ENCODE data around the gene FRS2. TPM values are rescaled to one million over a fixed set of nuclear protein-coding genes. Genes with fewer than 3 reads are reported as not detected.

The FRS2 gene
- total and polyA plus RNA-seq, 10 of the 15 experiments (the other 5 are each of a cell fraction or from before 2014, with no cell fraction given) = 1.1 to 13.1 (median 5.9) TPM

GRCh38 chr12:69502345-69503081 is 32.3 kb downstream of the FRS2 start:
- ChIA-PET POLR2A (interaction anchor here (0.6 to 1.3 kb wide), 2 partner anchors 22 to 25 kb away, joined by 4 read pairs; no protein-coding TSS in a partner anchor), SMC1A (ENCODE audit: uncharacterized antibody, unreplicated experiment) (interaction anchor here (0.9 to 2.2 kb wide), 6 partner anchors 9 to 68 kb away, joined by 3 to 9 read pairs (median 3); no protein-coding TSS in a partner anchor), RAD21 (ENCODE audit: unreplicated experiment) (no interaction called here), CTCF (interaction anchor here (0.6 to 1.4 kb wide), 4 partner anchors 8 to 135 kb away, joined by 3 to 4 read pairs (median 3); no protein-coding TSS in a partner anchor)
- H3K79me2 ChIP-seq (ENCODE audit: control insufficient read depth, insufficient read depth, low read length) = peaks cover 54% of the 10 kb centered on the region
- no peak overlapping the region for H3K9ac ChIP-seq (ENCODE audit: control insufficient read depth, insufficient read depth, low read length)
- no peak overlapping the region for H2AFZ ChIP-seq (ENCODE audit: control insufficient read depth, low read depth, low read length)
- no peak overlapping the region for H3K4me2 ChIP-seq (ENCODE audit: control insufficient read depth, insufficient read depth)
- intact Hi-C loops (cut with micrococcal nuclease; ENCODE audit: unreplicated experiment) = no loop called here
- in situ Hi-C loops (cut with MboI) = no loop called here
- no peaks in the 10 kb centered on the region for H4K20me1 ChIP-seq (ENCODE audit: control insufficient read depth, insufficient read depth)
- ATAC-seq (no peak), FAIRE-seq (no peak), DNase-seq (ENCODE audit: low read depth, low spot score) (no peak)
- H3K36me3 ChIP-seq (ENCODE audit: control insufficient read depth in 2 of 2, insufficient read depth in 2 of 2, low read length in 1 of 2) = no peaks in the 10 kb centered on the region
- H3K4me1 ChIP-seq (ENCODE audit: control insufficient read depth, insufficient read depth, low read length) = peaks cover 5% of the 10 kb centered on the region; the same call in 1 of the 2 replicates
- BruUV-seq (replicated peaks) = no TSS peak
- no peak overlapping the region for H3K27ac ChIP-seq (ENCODE audit: control insufficient read depth, insufficient read depth)
- over 99% methylated on average over 8 of the region's 8 CpGs for WGBS (ENCODE audit: insufficient coverage, insufficient replicate concordance, low lambda C conversion rate, missing lambda C conversion rate)
- no peaks in the 10 kb centered on the region; the same call in 1 of the 3 replicates for H3K9me3 ChIP-seq (replicated peaks; ENCODE audit: control insufficient read depth, insufficient read depth, low read length)
- no peak overlapping the region for H3K4me3 ChIP-seq
- H3K27me3 ChIP-seq (replicated peaks in 1 of 2; ENCODE audit: control insufficient read depth in 2 of 2, insufficient read depth in 2 of 2, low read length in 1 of 2) = no peaks in the 10 kb centered on the region
- TF ChIP-seq CEBPZ (IDR thresholded peaks at IDR 0.05; ENCODE audit: low read depth, low read length) = no peak
- TF ChIP-seq CTCF (IDR thresholded peaks at IDR 0.05 in 2 of 3, conservative IDR thresholded peaks at IDR 0.05 in 1 of 3; ENCODE audit: control insufficient read depth in 2 of 3, extremely low read depth in 1 of 3, insufficient read depth in 1 of 3, low read depth in 3 of 3, low read length in 3 of 3) = no peak
- no peak for TF ChIP-seq HDAC6 (IDR thresholded peaks at IDR 0.05; ENCODE audit: unreplicated experiment)
- no peak for TF ChIP-seq ZNF207 (IDR thresholded peaks at IDR 0.05; ENCODE audit: borderline replicate concordance)
- no peak for TF ChIP-seq NR2F1 (conservative IDR thresholded peaks at IDR 0.05)
- TF ChIP-seq ATF3 (IDR thresholded peaks at IDR 0.05; ENCODE audit: borderline replicate concordance, extremely low read depth, low read depth, low read length) = no peak
- TF ChIP-seq FOXK2 (IDR thresholded peaks at IDR 0.05) = no peak
- no peak for TF ChIP-seq SREBF2 (IDR thresholded peaks at IDR 0.05; ENCODE audit: low read length)
- no peak for TF ChIP-seq RELB (IDR thresholded peaks at IDR 0.05; ENCODE audit: low read depth)
- no peak for TF ChIP-seq E2F8 (IDR thresholded peaks at IDR 0.05; ENCODE audit: low read depth, partially characterized antibody)

All from GM12878 (cell line).